PC-9 (cell line): ENCODE data around the gene GJA10. TPM values are rescaled to one million over a fixed set of nuclear protein-coding genes. Genes with fewer than 3 reads are reported as not detected.

Experiments
- BruUV-seq: library from RNA; stranded (reverse); fragments of 400-500 nt; replicated peaks from 2 replicates; lab custom pipeline; 2021; lab: Mats Ljungman, UMichigan
- CTCF ChIA-PET: fragments of 300-600 bp; sonication (Branson Sonifier 250); formaldehyde crosslinking; loops from one replicate; lab custom pipeline; 2022; ENCODE audit warnings: antibody characterized with exemption; lab: Charles Lee
- POLR2A ChIA-PET: fragments of 300-600 bp; sonication (Branson Sonifier 250); formaldehyde crosslinking; loops from one replicate; lab custom pipeline; 2022; ENCODE audit warnings: antibody characterized with exemption; ENCODE audit not compliant: unreplicated experiment; lab: Charles Lee
- DNase-seq, 2 experiments: peaks; one replicate each; pipeline versions ENCODE4 v3.0.0 to v3.0.0-alpha.2; 2015 to 2022; ENCODE audit warnings: mixed read lengths in 1 of 2
- H2AFZ ChIP-seq: fragments of 200-600 bp; sonication (generic); 2 replicates; pipeline ENCODE4 v1.8.1; 2017; ENCODE audit warnings: antibody characterized with exemption
- H3F3A ChIP-seq: fragments of 200-600 bp; sonication (generic); 2 replicates; pipeline ENCODE4 v1.8.1; 2017; ENCODE audit warnings: antibody characterized with exemption, mild to moderate bottlenecking, low read depth; ENCODE audit not compliant: insufficient read depth
- H3K27ac ChIP-seq: fragments of 200-600 bp; sonication (generic); 2 replicates; pipeline ENCODE4 v1.6.1; 2016; ENCODE audit warnings: mixed run types
- H3K27me3 ChIP-seq: fragments of 200-600 bp; sonication (generic); 2 replicates; pipeline ENCODE4 v1.6.1; 2016; ENCODE audit warnings: low read depth, mixed run types; ENCODE audit not compliant: insufficient read depth
- H3K36me3 ChIP-seq: fragments of 200-600 bp; sonication (generic); 2 replicates; pipeline ENCODE4 v1.6.1; 2016; ENCODE audit warnings: low read depth, mixed run types
- H3K4me1 ChIP-seq: fragments of 200-600 bp; sonication (generic); replicated peaks from 2 replicates; pipeline ENCODE4 v1.6.1; 2016; ENCODE audit warnings: mixed run types; ENCODE audit not compliant: insufficient read depth
- H3K4me2 ChIP-seq: fragments of 200-600 bp; sonication (generic); 2 replicates; pipeline ENCODE4 v1.6.1; 2017; ENCODE audit warnings: mixed run types
- H3K4me3 ChIP-seq: fragments of 200-600 bp; sonication (generic); 2 replicates; pipeline ENCODE4 v1.6.1; 2016; ENCODE audit warnings: mixed run types
- H3K79me2 ChIP-seq: fragments of 200-600 bp; sonication (generic); 2 replicates; pipeline ENCODE4 v1.6.1; 2017; ENCODE audit warnings: low read depth, mixed run types
- H3K9me2 ChIP-seq: fragments of 200-600 bp; sonication (generic); 2 replicates; pipeline ENCODE4 v1.8.1; 2017; ENCODE audit warnings: mild to moderate bottlenecking; ENCODE audit not compliant: insufficient read depth
- H3K9me3 ChIP-seq: fragments of 200-600 bp; sonication (generic); 2 replicates; pipeline ENCODE4 v1.8.1; 2016; ENCODE audit warnings: low read depth; ENCODE audit not compliant: insufficient read depth
- H4K20me1 ChIP-seq: fragments of 200-600 bp; sonication (generic); 2 replicates; pipeline ENCODE4 v1.8.1; 2017; ENCODE audit not compliant: insufficient read depth
- CTCF ChIP-seq: fragments of 200-600 bp; sonication (generic); conservative IDR thresholded peaks from 2 replicates; pipeline ENCODE4 v1.6.1; 2017; ENCODE audit warnings: mixed run types, antibody characterized with exemption, mild to moderate bottlenecking, moderate library complexity
- EZH2 ChIP-seq: fragments of 200-600 bp; sonication (generic); IDR thresholded peaks from 2 replicates; pipeline ENCODE4 v1.8.0; 2017; ENCODE audit warnings: antibody characterized with exemption, low read depth
- intact Hi-C: fragments of 100-400 bp; cut with micrococcal nuclease; formaldehyde crosslinking; loops from one replicate; pipeline ENCODE4 v1.10.0; 2022; ENCODE audit not compliant: unreplicated experiment
- total RNA-seq: library from RNA; stranded (reverse); gene quantifications from 2 replicates; pipeline ENCODE4 v1.2.3, GENCODE V29; 2021

Gene GJA10
- total RNA-seq, 1 experiment from 2014 or later: not detected

- Histone ChIP-seq H3K36me3 (no peaks in the 10 kb centered on the region), H3K9me3 (no peaks in the 10 kb centered on the region), H3K27ac (no peak overlapping the region), H4K20me1 (no peaks in the 10 kb centered on the region), H3K79me2 (no peaks in the 10 kb centered on the region), H2AFZ (no peak overlapping the region), H3K4me3 (no peak overlapping the region), H3K4me1 (no peaks in the 10 kb centered on the region), H3F3A (no peaks in the 10 kb centered on the region), H3K4me2 (no peak overlapping the region), H3K27me3 (no peaks in the 10 kb centered on the region), H3K9me2 (no peaks in the 10 kb centered on the region)
- TF ChIP-seq CTCF (no peak), EZH2 (no peak)
- CTCF ChIA-PET: no interaction called here
- intact Hi-C loops: no loop called here
- POLR2A ChIA-PET: no interaction called here
- no TSS peak for BruUV-seq
- DNase-seq: no peak
Observed at GRCh38 chr6:89859744-89860143, 34.5 kb upstream of the GJA10 start.

GRCh38 chr6:89862273-89862672, 32.0 kb upstream of the GJA10 start:
- peaks cover 4% of the 10 kb centered on the region for H3K9me3 ChIP-seq
- no peaks in the 10 kb centered on the region for H3K27me3 ChIP-seq
- BruUV-seq: no TSS peak
- no peak overlapping the region for H3K27ac ChIP-seq
- H4K20me1 ChIP-seq: no peaks in the 10 kb centered on the region
- no peak overlapping the region for H3K4me3 ChIP-seq
- H3K4me1 ChIP-seq: no peaks in the 10 kb centered on the region
- intact Hi-C loops: loop anchor here (1.0 kb wide), 1 partner anchor 11 kb away; no protein-coding TSS in a partner anchor
- ChIA-PET CTCF (no interaction called here), POLR2A (no interaction called here)
- no peak for DNase-seq
- no peaks in the 10 kb centered on the region for H3K79me2 ChIP-seq
- TF ChIP-seq EZH2 (no peak), CTCF (no peak)
- no peak overlapping the region for H2AFZ ChIP-seq
- H3K9me2 ChIP-seq: no peaks in the 10 kb centered on the region
- no peak overlapping the region for H3K4me2 ChIP-seq
- H3F3A ChIP-seq: no peaks in the 10 kb centered on the region
- peaks cover 3% of the 10 kb centered on the region; the same call in 1 of the 2 replicates for H3K36me3 ChIP-seq

GRCh38 chr6:89862698-89863097, 31.6 kb upstream of the GJA10 start:
- Histone ChIP-seq H3F3A (no peaks in the 10 kb centered on the region), H4K20me1 (no peaks in the 10 kb centered on the region), H3K27ac (no peak overlapping the region), H3K4me2 (no peak overlapping the region), H2AFZ (no peak overlapping the region), H3K4me1 (no peaks in the 10 kb centered on the region), H3K9me2 (no peaks in the 10 kb centered on the region), H3K36me3 (peaks cover 3% of the 10 kb centered on the region; the same call in 1 of the 2 replicates), H3K27me3 (no peaks in the 10 kb centered on the region), H3K4me3 (no peak overlapping the region), H3K79me2 (no peaks in the 10 kb centered on the region), H3K9me3 (peaks cover 4% of the 10 kb centered on the region)
- CTCF ChIA-PET: no interaction called here
- no peak for TF ChIP-seq CTCF
- TF ChIP-seq EZH2: no peak
- intact Hi-C loops: loop anchor here (1.0 kb wide), 1 partner anchor 11 kb away; no protein-coding TSS in a partner anchor
- POLR2A ChIA-PET: no interaction called here
- no peak for DNase-seq
- no TSS peak for BruUV-seq
